DOHH2 (cell line): ENCODE measurements around the gene NFE2L2.

ENCODE experiments used
- EZH2phosphoT487 ChIP-seq: fragments of 200-600 bp; sonication (generic); IDR thresholded peaks from 2 replicates; pipeline ENCODE4 v1.6.1; 2017; ENCODE audit warnings: borderline replicate concordance, mild to moderate bottlenecking, antibody characterized with exemption, low read length, moderate library complexity, mixed read lengths
- TF ChIP-seq, protein P1 (sequence below): fragments of 200-600 bp; sonication (generic); IDR thresholded peaks from one replicate; pipeline ENCODE4 v1.5.1; 2014; ENCODE audit warnings: antibody characterized with exemption, mild to moderate bottlenecking, low read depth, low read length; ENCODE audit not compliant: poor library complexity, severe bottlenecking

GRCh38 chr2:177296040-177296439, 31.5 kb upstream of the NFE2L2 start:
- TF ChIP-seq, protein P1, sequence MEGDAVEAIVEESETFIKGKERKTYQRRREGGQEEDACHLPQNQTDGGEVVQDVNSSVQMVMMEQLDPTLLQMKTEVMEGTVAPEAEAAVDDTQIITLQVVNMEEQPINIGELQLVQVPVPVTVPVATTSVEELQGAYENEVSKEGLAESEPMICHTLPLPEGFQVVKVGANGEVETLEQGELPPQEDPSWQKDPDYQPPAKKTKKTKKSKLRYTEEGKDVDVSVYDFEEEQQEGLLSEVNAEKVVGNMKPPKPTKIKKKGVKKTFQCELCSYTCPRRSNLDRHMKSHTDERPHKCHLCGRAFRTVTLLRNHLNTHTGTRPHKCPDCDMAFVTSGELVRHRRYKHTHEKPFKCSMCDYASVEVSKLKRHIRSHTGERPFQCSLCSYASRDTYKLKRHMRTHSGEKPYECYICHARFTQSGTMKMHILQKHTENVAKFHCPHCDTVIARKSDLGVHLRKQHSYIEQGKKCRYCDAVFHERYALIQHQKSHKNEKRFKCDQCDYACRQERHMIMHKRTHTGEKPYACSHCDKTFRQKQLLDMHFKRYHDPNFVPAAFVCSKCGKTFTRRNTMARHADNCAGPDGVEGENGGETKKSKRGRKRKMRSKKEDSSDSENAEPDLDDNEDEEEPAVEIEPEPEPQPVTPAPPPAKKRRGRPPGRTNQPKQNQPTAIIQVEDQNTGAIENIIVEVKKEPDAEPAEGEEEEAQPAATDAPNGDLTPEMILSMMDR = peak; percentile 54
- no peak for TF ChIP-seq EZH2phosphoT487
